ENCODE measurements around the gene CD207. TPM values are rescaled to one million over a fixed set of nuclear protein-coding genes. Genes with fewer than 3 reads are reported as not detected.

Gene CD207
- total and polyA plus RNA-seq, 7 experiments from 2014 or later, result 0.27 TPM; not detected in 6

DNA sequence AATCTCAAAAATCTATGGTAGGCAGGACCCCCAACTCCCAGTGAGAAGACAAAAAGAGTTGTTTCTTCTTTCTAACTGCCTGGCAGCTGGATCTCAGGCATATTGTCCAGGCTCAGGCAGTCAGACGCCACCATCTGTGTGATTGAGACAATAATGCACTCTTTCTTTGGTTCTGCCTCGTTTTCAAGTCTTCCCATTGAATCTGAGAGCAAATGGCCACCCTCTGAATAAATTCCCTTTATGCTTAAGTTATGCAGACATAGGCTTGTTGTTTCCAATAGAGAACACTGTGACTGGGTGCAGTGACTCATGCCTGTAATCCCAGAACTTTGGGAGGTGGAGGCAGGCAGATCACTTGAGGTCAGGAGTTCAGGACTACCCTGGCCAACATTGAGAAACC is 15.3 kb upstream of the CD207 start:
- Histone ChIP-seq H3K27ac (ENCODE audit: low read depth, low read length) (no peak overlapping the region), H3K27me3 (ENCODE audit: control insufficient read depth in 2 of 2, insufficient read depth in 2 of 2, low read length in 2 of 2) (no peaks in the 10 kb centered on the region), H3K36me3 (ENCODE audit: control insufficient read depth in 2 of 3, insufficient read depth in 3 of 3, low read length in 3 of 3) (no peaks in the 10 kb centered on the region), H3K9me3 (ENCODE audit: control insufficient read depth in 2 of 3, low read length in 3 of 3) (no peaks in the 10 kb centered on the region), H3K4me3 (ENCODE audit: low read length) (no peak overlapping the region), H3K4me1 (ENCODE audit: control insufficient read depth in 2 of 2, insufficient read depth in 2 of 2, low read length in 2 of 2) (peaks cover 0 to 5% of the 10 kb centered on the region in 2 donors)
- H3K4me1 Mint-ChIP-seq, result peaks cover 17 to 41% (median 29%) of the 10 kb centered on the region in 7 donors
- peak overlapping the region in 3 of 9 donors; percentile 13 to 74 (median 18) for H3K27ac Mint-ChIP-seq
- H3K27me3 Mint-ChIP-seq, result no peaks in the 10 kb centered on the region
- no peak for DNase-seq
- peaks cover 0 to 4% (median 0%) of the 10 kb centered on the region in 11 donors for H3K9me3 Mint-ChIP-seq
- peaks cover 0 to 5% (median 0%) of the 10 kb centered on the region in 5 donors for H3K36me3 Mint-ChIP-seq
- intact Hi-C loops (cut with micrococcal nuclease), result no loop called here
- ATAC-seq, result no peak
- POLR2A ChIA-PET, result no interaction called here
- CTCF ChIA-PET, result interaction anchor here (0.7 to 1.3 kb wide), 2 partner anchors 21 to 97 kb away, joined by 3 read pairs; no protein-coding TSS in a partner anchor
- H3K4me3 Mint-ChIP-seq, result peak overlapping the region in 2 of 10 donors; percentile 11 to 15

DNA sequence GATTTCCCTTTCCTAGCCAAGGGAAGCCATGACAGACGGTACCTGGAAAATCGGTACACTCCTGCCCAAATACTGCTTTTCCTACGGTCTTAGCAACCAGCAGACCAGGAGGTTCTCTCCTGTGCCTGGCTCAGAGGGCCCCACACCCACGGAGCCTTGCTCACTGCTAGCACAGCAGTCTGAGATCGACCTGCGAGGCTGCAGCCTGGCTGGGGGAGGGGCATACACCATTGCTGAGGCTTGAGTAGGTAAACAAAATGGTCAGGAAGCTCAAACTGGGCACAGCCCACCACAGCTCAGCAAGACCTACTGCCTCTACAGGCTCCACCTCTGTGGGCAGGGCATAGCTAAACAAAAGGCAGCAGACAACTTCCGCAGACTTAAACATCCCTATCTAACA is 6.8 kb upstream of the CD207 start:
- Mint-ChIP-seq H3K4me1 (peaks cover 0 to 5% (median 0%) of the 10 kb centered on the region in 7 donors), H3K36me3 (peaks cover 0 to 7% (median 3%) of the 10 kb centered on the region in 5 donors), H3K9me3 (peaks cover 0 to 5% (median 0%) of the 10 kb centered on the region in 11 donors), H3K4me3 (no peak overlapping the region), H3K27ac (no peak overlapping the region), H3K27me3 (peaks cover 4 to 15% (median 8%) of the 10 kb centered on the region in 5 donors)
- ATAC-seq, result no peak
- no peaks in the 10 kb centered on the region for H3K27me3 ChIP-seq (ENCODE audit: control insufficient read depth in 2 of 2, insufficient read depth in 2 of 2, low read length in 2 of 2)
- ChIA-PET CTCF (interaction anchor here (0.8 kb wide), 1 partner anchor 29 kb away, joined by 4 read pairs; no protein-coding TSS in a partner anchor), POLR2A (no interaction called here)
- no peak for DNase-seq
- H3K4me1 ChIP-seq (ENCODE audit: control insufficient read depth in 2 of 2, insufficient read depth in 2 of 2, low read length in 2 of 2), result no peaks in the 10 kb centered on the region
- intact Hi-C loops (cut with micrococcal nuclease), result no loop called here
- H3K36me3 ChIP-seq (ENCODE audit: control insufficient read depth in 2 of 3, insufficient read depth in 3 of 3, low read length in 3 of 3), result no peaks in the 10 kb centered on the region
- no peak overlapping the region for H3K4me3 ChIP-seq (ENCODE audit: low read length)
- H3K27ac ChIP-seq (ENCODE audit: low read depth, low read length), result no peak overlapping the region
- H3K9me3 ChIP-seq (ENCODE audit: control insufficient read depth in 2 of 3, low read length in 3 of 3), result no peaks in the 10 kb centered on the region

DNA sequence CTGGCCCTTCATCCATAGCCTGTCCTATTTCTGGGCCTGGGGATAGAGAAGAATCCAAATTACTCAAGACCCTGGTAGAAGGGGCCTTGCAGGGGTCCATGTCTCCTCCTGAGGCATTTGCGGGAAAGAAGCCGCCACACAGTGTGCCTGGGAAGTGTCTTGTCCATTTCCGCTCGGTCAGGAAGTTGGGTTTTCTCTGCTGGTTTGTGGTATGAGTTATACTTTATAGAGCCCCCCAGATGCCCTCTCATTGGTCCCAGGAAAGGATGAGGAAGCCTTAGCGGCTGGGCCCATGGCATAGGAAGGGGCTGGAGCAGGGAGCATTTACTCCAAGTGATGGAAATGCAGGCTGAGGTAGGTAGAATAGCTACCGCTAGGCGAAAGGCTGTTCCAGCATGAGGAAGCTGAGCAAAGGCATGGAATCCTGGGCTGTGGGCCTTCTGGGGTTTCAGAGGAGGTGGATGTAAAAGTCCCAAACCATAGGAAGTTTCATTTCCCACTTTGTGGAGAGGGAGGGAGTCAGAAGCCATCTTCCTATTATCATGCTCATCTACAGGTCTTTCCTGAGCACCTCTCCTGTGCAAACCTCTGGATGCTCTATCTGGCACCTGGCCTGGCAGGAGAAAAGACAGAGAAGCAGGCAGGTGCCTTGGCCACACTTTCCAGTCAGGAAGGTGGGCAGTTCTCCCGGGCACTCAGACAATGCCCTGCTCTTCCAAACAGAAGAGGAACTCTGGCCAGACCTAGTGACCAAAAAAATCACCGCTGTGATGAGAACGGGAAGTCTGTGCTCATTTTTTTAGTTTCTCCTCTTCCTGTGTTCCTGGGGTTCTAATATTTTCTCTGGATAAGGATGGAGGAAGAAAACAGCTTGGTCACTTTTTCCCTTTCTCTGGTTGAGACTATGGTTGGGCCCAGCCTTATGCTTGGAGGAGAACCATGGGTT is 2.6 kb upstream of the CD207 start:
- peaks cover 4 to 17% (median 5%) of the 10 kb centered on the region in 5 donors for H3K27me3 Mint-ChIP-seq

DNA sequence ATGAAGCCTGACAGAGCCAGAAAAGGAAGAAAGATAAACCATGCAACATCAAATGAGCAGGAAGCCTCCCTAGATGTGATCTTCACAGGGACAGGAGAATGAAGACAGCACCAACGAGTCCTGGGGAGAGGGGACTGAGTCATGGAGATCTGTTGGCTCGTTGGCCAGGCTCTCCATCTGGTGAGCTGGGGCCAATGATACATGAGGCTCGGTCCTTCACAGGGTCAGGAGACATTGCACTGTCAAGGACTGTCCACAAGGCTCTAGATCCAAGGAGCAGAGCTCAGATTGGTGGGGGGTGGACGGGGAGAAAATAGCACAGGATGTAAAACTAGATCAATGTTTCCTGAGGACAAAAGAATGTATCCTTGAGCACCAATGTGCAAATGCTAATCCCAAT is 735 bp downstream of the CD207 start:
- Mint-ChIP-seq H3K36me3 (no peaks in the 10 kb centered on the region), H3K9me3 (no peaks in the 10 kb centered on the region), H3K27ac (no peak overlapping the region), H3K4me1 (peaks cover 0 to 9% (median 0%) of the 10 kb centered on the region in 7 donors), H3K4me3 (no peak overlapping the region), H3K27me3 (peaks cover 0 to 12% (median 0%) of the 10 kb centered on the region in 5 donors)
- CTCF ChIA-PET, result no interaction called here
- Histone ChIP-seq H3K27me3 (ENCODE audit: control insufficient read depth in 2 of 2, insufficient read depth in 2 of 2, low read length in 2 of 2) (no peaks in the 10 kb centered on the region), H3K36me3 (ENCODE audit: control insufficient read depth in 2 of 3, insufficient read depth in 3 of 3, low read length in 3 of 3) (no peaks in the 10 kb centered on the region), H3K4me3 (ENCODE audit: low read length) (no peak overlapping the region), H3K4me1 (ENCODE audit: control insufficient read depth in 2 of 2, insufficient read depth in 2 of 2, low read length in 2 of 2) (no peaks in the 10 kb centered on the region), H3K9me3 (ENCODE audit: control insufficient read depth in 2 of 3, low read length in 3 of 3) (no peaks in the 10 kb centered on the region), H3K27ac (ENCODE audit: low read depth, low read length) (no peak overlapping the region)
- DNase-seq (no peak), ATAC-seq (no peak)
- intact Hi-C loops (cut with micrococcal nuclease), result no loop called here
- POLR2A ChIA-PET, result no interaction called here

More for the DNA sequence above, 2.6 kb upstream of the CD207 start:
- Mint-ChIP-seq H3K27ac (no peak overlapping the region), H3K9me3 (peaks cover 0 to 5% (median 0%) of the 10 kb centered on the region in 11 donors), H3K4me3 (no peak overlapping the region), H3K4me1 (peaks cover 0 to 11% (median 0%) of the 10 kb centered on the region in 7 donors), H3K36me3 (peaks cover 0 to 5% (median 0%) of the 10 kb centered on the region in 5 donors)
- Histone ChIP-seq H3K9me3 (ENCODE audit: control insufficient read depth in 2 of 3, low read length in 3 of 3) (no peaks in the 10 kb centered on the region), H3K4me1 (ENCODE audit: control insufficient read depth in 2 of 2, insufficient read depth in 2 of 2, low read length in 2 of 2) (no peaks in the 10 kb centered on the region), H3K36me3 (ENCODE audit: control insufficient read depth in 2 of 3, insufficient read depth in 3 of 3, low read length in 3 of 3) (no peaks in the 10 kb centered on the region), H3K4me3 (ENCODE audit: low read length) (no peak overlapping the region), H3K27ac (ENCODE audit: low read depth, low read length) (no peak overlapping the region), H3K27me3 (ENCODE audit: control insufficient read depth in 2 of 2, insufficient read depth in 2 of 2, low read length in 2 of 2) (no peaks in the 10 kb centered on the region)
- DNase-seq, result no peak
- ChIA-PET CTCF (no interaction called here), POLR2A (interaction anchor here (2.1 kb wide), 1 partner anchor 14 kb away, joined by 4 read pairs; no protein-coding TSS in a partner anchor)
- intact Hi-C loops (cut with micrococcal nuclease), result no loop called here
- no peak for ATAC-seq

DNA sequence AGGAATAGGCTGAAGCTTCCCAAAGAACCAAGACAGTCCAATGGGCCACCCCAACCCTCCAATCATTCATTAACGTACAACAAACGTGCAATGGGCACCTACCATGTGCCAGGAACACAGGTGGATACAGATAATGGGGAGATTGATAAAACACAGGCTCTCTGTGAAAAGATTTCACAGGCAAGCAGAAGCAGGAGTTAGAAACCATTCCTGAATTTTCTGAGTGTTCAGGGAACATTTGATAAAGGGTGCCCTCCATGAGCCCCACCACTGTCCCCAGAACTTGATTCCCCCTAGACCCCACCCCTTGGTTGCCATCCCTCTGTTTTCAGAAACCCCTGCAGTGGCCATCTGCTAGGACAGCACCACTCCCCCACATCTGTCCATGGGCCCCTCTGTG is 1.5 kb downstream of the CD207 start:
- H3K27ac ChIP-seq (ENCODE audit: low read depth, low read length), result no peak overlapping the region
- Mint-ChIP-seq H3K4me1 (peaks cover 0 to 12% (median 0%) of the 10 kb centered on the region in 7 donors), H3K9me3 (no peaks in the 10 kb centered on the region), H3K4me3 (no peak overlapping the region), H3K27ac (no peak overlapping the region), H3K36me3 (no peaks in the 10 kb centered on the region), H3K27me3 (peaks cover 0 to 12% (median 0%) of the 10 kb centered on the region in 5 donors)
- no peaks in the 10 kb centered on the region for H3K4me1 ChIP-seq (ENCODE audit: control insufficient read depth in 2 of 2, insufficient read depth in 2 of 2, low read length in 2 of 2)
- POLR2A ChIA-PET, result no interaction called here
- ATAC-seq (no peak), DNase-seq (no peak)
- H3K36me3 ChIP-seq (ENCODE audit: control insufficient read depth in 2 of 3, insufficient read depth in 3 of 3, low read length in 3 of 3), result no peaks in the 10 kb centered on the region
- H3K27me3 ChIP-seq (ENCODE audit: control insufficient read depth in 2 of 2, insufficient read depth in 2 of 2, low read length in 2 of 2), result no peaks in the 10 kb centered on the region
- H3K9me3 ChIP-seq (ENCODE audit: control insufficient read depth in 2 of 3, low read length in 3 of 3), result no peaks in the 10 kb centered on the region
- CTCF ChIA-PET, result no interaction called here
- no peak overlapping the region for H3K4me3 ChIP-seq (ENCODE audit: low read length)
- intact Hi-C loops (cut with micrococcal nuclease), result no loop called here

DNA sequence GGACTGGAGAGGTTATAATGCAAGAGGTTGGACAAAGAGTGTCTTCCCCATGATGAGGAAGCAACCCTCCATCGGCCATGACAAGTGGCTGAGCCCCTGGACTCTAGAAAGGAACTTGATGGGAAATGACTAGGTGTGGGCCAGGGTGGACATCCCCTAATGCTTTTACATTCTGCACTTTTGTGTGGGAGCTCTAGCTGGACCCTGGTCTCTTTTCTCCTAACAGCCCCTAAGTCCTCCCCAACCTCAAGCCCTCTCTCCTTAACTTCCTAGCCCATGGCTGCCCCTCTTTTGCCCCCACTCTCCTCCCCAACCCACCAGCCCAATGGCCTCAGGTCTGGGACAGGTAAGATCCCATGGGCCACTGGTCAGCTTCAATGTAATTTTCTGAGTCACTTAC is 2.4 kb downstream of the CD207 start:
- Mint-ChIP-seq H3K4me3 (no peak overlapping the region), H3K4me1 (peaks cover 0 to 12% (median 0%) of the 10 kb centered on the region in 7 donors), H3K27ac (no peak overlapping the region), H3K27me3 (peaks cover 0 to 12% (median 0%) of the 10 kb centered on the region in 5 donors), H3K9me3 (no peaks in the 10 kb centered on the region), H3K36me3 (no peaks in the 10 kb centered on the region)
- DNase-seq, result no peak
- CTCF ChIA-PET, result no interaction called here
- POLR2A ChIA-PET, result no interaction called here
- Histone ChIP-seq H3K4me3 (ENCODE audit: low read length) (no peak overlapping the region), H3K27ac (ENCODE audit: low read depth, low read length) (no peak overlapping the region), H3K27me3 (ENCODE audit: control insufficient read depth in 2 of 2, insufficient read depth in 2 of 2, low read length in 2 of 2) (no peaks in the 10 kb centered on the region), H3K36me3 (ENCODE audit: control insufficient read depth in 2 of 3, insufficient read depth in 3 of 3, low read length in 3 of 3) (no peaks in the 10 kb centered on the region), H3K9me3 (ENCODE audit: control insufficient read depth in 2 of 3, low read length in 3 of 3) (no peaks in the 10 kb centered on the region), H3K4me1 (ENCODE audit: control insufficient read depth in 2 of 2, insufficient read depth in 2 of 2, low read length in 2 of 2) (no peaks in the 10 kb centered on the region)
- no peak for ATAC-seq
- intact Hi-C loops (cut with micrococcal nuclease), result no loop called here

All from naive thymus-derived CD4-positive, alpha-beta T cell (primary cell).